HG03066 (cell line): Measurements from ENCODE around the gene SLIT3.

Source experiments
- ATAC-seq: cut with Tn5 transposase; IDR thresholded peaks from one replicate; pipeline ENCODE4 v1.9.1; 2021; ENCODE audit warnings: low read depth; ENCODE audit not compliant: unreplicated experiment

Gene SLIT3

GRCh38 chr5:168734119-168734518 is 566.8 kb downstream of the SLIT3 start:
- no peak for ATAC-seq

- no peak for ATAC-seq
Measured at GRCh38 chr5:168728546-168729211, 572.3 kb downstream of the SLIT3 start.

- no peak for ATAC-seq
Measured at GRCh38 chr5:168727547-168727946, 573.4 kb downstream of the SLIT3 start.

GRCh38 chr5:168726342-168726741 is 574.6 kb downstream of the SLIT3 start:
- no peak for ATAC-seq

- ATAC-seq, result no peak
Measured at GRCh38 chr5:168724227-168724626, 576.7 kb downstream of the SLIT3 start.

- ATAC-seq, result no peak
Measured at GRCh38 chr5:168723037-168723436, 577.9 kb downstream of the SLIT3 start.

GRCh38 chr5:168721966-168722365 is 579.0 kb downstream of the SLIT3 start:
- no peak for ATAC-seq

- no peak for ATAC-seq
Measured at GRCh38 chr5:168721002-168721753, 579.8 kb downstream of the SLIT3 start.

- ATAC-seq, result no peak
Measured at GRCh38 chr5:168720575-168720974, 580.4 kb downstream of the SLIT3 start.

GRCh38 chr5:168714046-168714445 is 586.9 kb downstream of the SLIT3 start:
- ATAC-seq, result no peak

- no peak for ATAC-seq
Measured at GRCh38 chr5:168713051-168713450, 587.9 kb downstream of the SLIT3 start.

- no peak for ATAC-seq
Measured at GRCh38 chr5:168712280-168712924, 588.5 kb downstream of the SLIT3 start.

GRCh38 chr5:168710706-168711105 is 590.2 kb downstream of the SLIT3 start:
- ATAC-seq, result no peak

GRCh38 chr5:168707716-168708695 is 592.9 kb downstream of the SLIT3 start:
- no peak for ATAC-seq

GRCh38 chr5:168706655-168707069 is 594.3 kb downstream of the SLIT3 start:
- ATAC-seq, result no peak

GRCh38 chr5:168705321-168705720 is 595.6 kb downstream of the SLIT3 start:
- no peak for ATAC-seq

- ATAC-seq, result no peak
Measured at GRCh38 chr5:168702511-168702910, 598.4 kb downstream of the SLIT3 start.

- ATAC-seq, result no peak
Measured at GRCh38 chr5:168701641-168702040, 599.3 kb downstream of the SLIT3 start.

GRCh38 chr5:168699002-168699401 is 601.9 kb downstream of the SLIT3 start:
- no peak for ATAC-seq

- ATAC-seq, result no peak
Measured at GRCh38 chr5:168697034-168697720, 603.8 kb downstream of the SLIT3 start.
